Endothelial cell of umbilical vein (primary cell): Measurements from ENCODE around the gene GLB1L.

ENCODE experiments used
- CTCF ChIP-seq, 2 donors: IDR thresholded peaks; 1 replicate in 1 of 2; 2 replicates in 1 of 2; pipeline ENCODE4 v1.5.1; 2011; ENCODE audit warnings: low read length in 2 of 2, mild to moderate bottlenecking in 2 of 2, moderate library complexity in 2 of 2, control low read depth in 1 of 2, inconsistent platforms in 1 of 2, low read depth in 1 of 2; ENCODE audit not compliant: insufficient read depth in 1 of 2; ENCODE audit errors: extremely low read depth in 1 of 2
- EZH2 ChIP-seq: IDR thresholded peaks from 2 replicates; pipeline ENCODE4 v1.6.1; 2012; ENCODE audit warnings: borderline replicate concordance, low read depth, mild to moderate bottlenecking, moderate library complexity, low read length, inconsistent platforms; ENCODE audit not compliant: severe bottlenecking
- JUN ChIP-seq: IDR thresholded peaks from 2 replicates; pipeline ENCODE4 v1.6.1; 2011; ENCODE audit warnings: borderline replicate concordance, low read depth; ENCODE audit not compliant: insufficient read length, insufficient read depth
- POLR2A ChIP-seq: IDR thresholded peaks from 2 replicates; pipeline ENCODE4 v1.6.1; 2012; ENCODE audit warnings: low read depth, mild to moderate bottlenecking, control low read depth, low read length
- POLR2AphosphoS5 ChIP-seq: IDR thresholded peaks from 2 replicates; pipeline ENCODE4 v1.6.1; 2012; ENCODE audit warnings: low read depth, mild to moderate bottlenecking, control low read depth, low read length, moderate library complexity; ENCODE audit not compliant: insufficient read depth

- no peak for TF ChIP-seq CTCF (IDR thresholded peaks at IDR 0.05; ENCODE audit: extremely low read depth in 1 of 2, insufficient read depth in 1 of 2, low read depth in 1 of 2, low read length in 2 of 2)
- TF ChIP-seq EZH2, result no peak
- no peak for TF ChIP-seq JUN
- no peak for TF ChIP-seq POLR2AphosphoS5
- TF ChIP-seq POLR2A, result no peak
These were observed 33.5 kb upstream of the GLB1L start for GRCh38 chr2:219278655-219279150.
